ENCODE measurements around the gene ANKH. TPM values are rescaled to one million over a fixed set of nuclear protein-coding genes. Genes with fewer than 3 reads are reported as not detected.

The ANKH gene
- total and polyA plus RNA-seq, 2 donors (not counting 1 experiment from before 2014, with no cell fraction given), result 13.7 to 71.1 TPM

DNA sequence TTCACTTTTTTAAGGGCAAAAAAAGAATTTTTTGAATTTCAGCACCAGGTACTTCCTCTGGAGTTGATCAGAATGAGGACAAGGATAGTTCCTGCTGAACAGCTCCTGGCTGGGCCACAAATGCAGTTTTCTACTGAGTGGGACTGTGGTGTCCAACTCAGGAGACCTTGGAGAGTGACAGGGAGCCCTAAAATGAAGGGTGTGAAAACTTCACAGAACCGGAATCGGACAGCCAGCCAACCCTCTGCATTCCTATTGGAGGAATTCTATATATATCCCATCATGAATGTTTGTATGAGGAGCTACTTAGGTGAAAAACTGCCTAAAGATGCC is 40.6 kb downstream of the ANKH start:
- no CpG with 5 or more reads among the region's 2 CpGs for WGBS (ENCODE audit: insufficient coverage)
- DNase-seq, result no peak
- ATAC-seq (ENCODE audit: low read depth), result no peak
- no peak overlapping the region for H3K4me3 ChIP-seq (ENCODE audit: control extremely low read depth in 1 of 5, extremely low read depth in 1 of 5, insufficient read depth in 1 of 5, low read depth in 2 of 5, low read length in 4 of 5)
- no peak overlapping the region for H2AFZ ChIP-seq (ENCODE audit: insufficient read depth, low read depth, low read length, poor library complexity, severe bottlenecking)
- intact Hi-C loops (cut with micrococcal nuclease), result no loop called here
- ChIA-PET POLR2A (no interaction called here), CTCF (no interaction called here)
- H3K4me2 ChIP-seq (replicated peaks; ENCODE audit: low read depth, low read length, poor library complexity, severe bottlenecking), result no peak overlapping the region
- no peaks in the 10 kb centered on the region for H4K20me1 ChIP-seq (ENCODE audit: control insufficient read depth, insufficient read depth, low read length, poor library complexity, severe bottlenecking)
- H3K4me1 ChIP-seq (ENCODE audit: control insufficient read depth in 2 of 2, insufficient read depth in 2 of 2, low read length in 2 of 2), result peaks cover 6% of the 10 kb centered on the region in 2 donors
- H3K27ac ChIP-seq (ENCODE audit: low read length in 2 of 2), result no peak overlapping the region
- Mint-ChIP-seq H3K27me3 (no peaks in the 10 kb centered on the region), H3K4me1 (peaks cover 12% of the 10 kb centered on the region), H3K27ac (no peak overlapping the region), H3K9me3 (ENCODE audit: insufficient read depth) (no peaks in the 10 kb centered on the region), H3K4me3 (no peak overlapping the region)
- H3K9ac ChIP-seq (ENCODE audit: low read length), result no peak overlapping the region
- H3K36me3 ChIP-seq (replicated peaks in 1 of 2; ENCODE audit: control extremely low read depth in 1 of 2, control insufficient read depth in 1 of 2, extremely low read depth in 1 of 2, insufficient read depth in 2 of 2, low read length in 1 of 2), result no peaks in the 10 kb centered on the region
- H3K79me2 ChIP-seq (ENCODE audit: control insufficient read depth, insufficient read depth, low read length), result peaks cover 25% of the 10 kb centered on the region
- TF ChIP-seq EZH2 (IDR thresholded peaks at IDR 0.05; ENCODE audit: borderline replicate concordance, insufficient read depth, low read depth, low read length, poor library complexity, severe bottlenecking) (no peak), CTCF (IDR thresholded peaks at IDR 0.05) (no peak)
- H3K27me3 ChIP-seq (replicated peaks in 1 of 4; ENCODE audit: control extremely low read depth in 1 of 4, control insufficient read depth in 3 of 4, insufficient read depth in 4 of 4, low read length in 3 of 4), result no peaks in the 10 kb centered on the region
- H3K9me3 ChIP-seq (ENCODE audit: control extremely low read depth in 1 of 3, control insufficient read depth in 2 of 3, insufficient read depth in 1 of 3, low read length in 2 of 3), result no peaks in the 10 kb centered on the region

- no peak overlapping the region for H3K4me3 ChIP-seq (ENCODE audit: control extremely low read depth in 1 of 5, extremely low read depth in 1 of 5, insufficient read depth in 1 of 5, low read depth in 2 of 5, low read length in 4 of 5)
- H3K27ac ChIP-seq (ENCODE audit: low read length in 2 of 2), result no peak overlapping the region
- TF ChIP-seq EZH2 (IDR thresholded peaks at IDR 0.05; ENCODE audit: borderline replicate concordance, insufficient read depth, low read depth, low read length, poor library complexity, severe bottlenecking) (no peak), CTCF (IDR thresholded peaks at IDR 0.05) (no peak)
- ATAC-seq (ENCODE audit: low read depth) (no peak), DNase-seq (no peak)
- H3K4me1 Mint-ChIP-seq, result peaks cover 6% of the 10 kb centered on the region
- H3K9me3 ChIP-seq (ENCODE audit: control extremely low read depth in 1 of 3, control insufficient read depth in 2 of 3, insufficient read depth in 1 of 3, low read length in 2 of 3), result no peaks in the 10 kb centered on the region
- peaks cover 4% of the 10 kb centered on the region in 2 donors for H3K4me1 ChIP-seq (ENCODE audit: control insufficient read depth in 2 of 2, insufficient read depth in 2 of 2, low read length in 2 of 2)
- no peaks in the 10 kb centered on the region for H3K36me3 ChIP-seq (replicated peaks in 1 of 2; ENCODE audit: control extremely low read depth in 1 of 2, control insufficient read depth in 1 of 2, extremely low read depth in 1 of 2, insufficient read depth in 2 of 2, low read length in 1 of 2)
- ChIA-PET CTCF (no interaction called here), POLR2A (no interaction called here)
- H3K9ac ChIP-seq (ENCODE audit: low read length), result no peak overlapping the region
- H3K4me3 Mint-ChIP-seq, result no peak overlapping the region
- H3K27ac Mint-ChIP-seq, result no peak overlapping the region
- no peak overlapping the region for H2AFZ ChIP-seq (ENCODE audit: insufficient read depth, low read depth, low read length, poor library complexity, severe bottlenecking)
- H3K9me3 Mint-ChIP-seq (ENCODE audit: insufficient read depth), result no peaks in the 10 kb centered on the region
- peaks cover 25% of the 10 kb centered on the region for H3K79me2 ChIP-seq (ENCODE audit: control insufficient read depth, insufficient read depth, low read length)
- H3K27me3 ChIP-seq (replicated peaks in 1 of 4; ENCODE audit: control extremely low read depth in 1 of 4, control insufficient read depth in 3 of 4, insufficient read depth in 4 of 4, low read length in 3 of 4), result no peaks in the 10 kb centered on the region
- H3K27me3 Mint-ChIP-seq, result no peaks in the 10 kb centered on the region
- no peaks in the 10 kb centered on the region for H4K20me1 ChIP-seq (ENCODE audit: control insufficient read depth, insufficient read depth, low read length, poor library complexity, severe bottlenecking)
- H3K4me2 ChIP-seq (replicated peaks; ENCODE audit: low read depth, low read length, poor library complexity, severe bottlenecking), result no peak overlapping the region
- WGBS (ENCODE audit: insufficient coverage), result 93% methylated on average over 8 of the region's 12 CpGs
- intact Hi-C loops (cut with micrococcal nuclease), result no loop called here
Measured at GRCh38 chr5:14830210-14831005, 41.2 kb downstream of the ANKH start.
